HepG2 (cell line): ENCODE results near the gene UBXN1. TPM values are rescaled to one million over a fixed set of nuclear protein-coding genes. Genes with fewer than 3 reads are reported as not detected.
A peak's percentile ranks its signal among the peaks of the same experiment; 100 is the strongest.

Experiments
- CEBPZ ChIP-seq: IDR thresholded peaks from 2 replicates; pipeline ENCODE4 v1.6.1; 2012; ENCODE audit warnings: low read length, improper control_type of control experiment
- DBP ChIP-seq: sonication (generic); formaldehyde crosslinking; IDR thresholded peaks from 2 replicates; pipeline ENCODE4 v1.4.0; 2020; ENCODE audit warnings: missing genetic modification reagents; ENCODE audit errors: not compliant biosample characterization
- EP300 ChIP-seq, 3 experiments: sonication (generic) in 1 of 3; formaldehyde crosslinking in 1 of 3; IDR thresholded peaks; 2 replicates each; pipeline versions ENCODE4 v1.5.1 to v1.6.1; 2011 to 2020; ENCODE audit warnings: low read depth in 2 of 3, low read length in 2 of 3, borderline replicate concordance in 1 of 3, improper control_type of control experiment in 1 of 3, mild to moderate bottlenecking in 1 of 3, missing genetic modification reagents in 1 of 3, moderate library complexity in 1 of 3
- KDM3A ChIP-seq: IDR thresholded peaks from 2 replicates; pipeline ENCODE4 v1.6.1; 2018; ENCODE audit warnings: low read depth, missing compliant biosample characterization
- NFE2 ChIP-seq: sonication (generic); formaldehyde crosslinking; IDR thresholded peaks from 2 replicates; pipeline ENCODE4 v1.4.0; 2020; ENCODE audit warnings: missing genetic modification reagents
- NFYC ChIP-seq: IDR thresholded peaks from 2 replicates; pipeline ENCODE4 v1.6.1; 2016; ENCODE audit warnings: missing genetic modification reagents, missing compliant biosample characterization
- PLRG1 ChIP-seq: fragments of 450-650 bp; conservative IDR thresholded peaks from 2 replicates; pipeline ENCODE4 v1.6.1; 2016
- SAP130 ChIP-seq: IDR thresholded peaks from 2 replicates; pipeline ENCODE4 v1.6.1; 2016; ENCODE audit warnings: low read depth
- SIX1 ChIP-seq: sonication (generic); formaldehyde crosslinking; IDR thresholded peaks from 2 replicates; pipeline ENCODE4 v1.4.0; 2020; ENCODE audit warnings: missing genetic modification reagents, borderline replicate concordance
- SOX5 ChIP-seq: IDR thresholded peaks from 2 replicates; pipeline ENCODE4 v1.6.1; 2016; ENCODE audit warnings: borderline replicate concordance
- TARDBP ChIP-seq: sonication (generic); formaldehyde crosslinking; IDR thresholded peaks from 2 replicates; pipeline ENCODE4 v1.8.0; 2022; ENCODE audit warnings: mild to moderate bottlenecking, missing genetic modification reagents
- YEATS4 ChIP-seq: sonication (generic); formaldehyde crosslinking; IDR thresholded peaks from 2 replicates; pipeline ENCODE4 v1.4.0; 2020; ENCODE audit warnings: missing genetic modification reagents, borderline replicate concordance
- ZBTB3 ChIP-seq: sonication (generic); formaldehyde crosslinking; IDR thresholded peaks from 2 replicates; pipeline ENCODE4 v1.4.0; 2020; ENCODE audit warnings: low read depth, mild to moderate bottlenecking, moderate library complexity, missing genetic modification reagents, borderline replicate concordance
- ZNF432 ChIP-seq: sonication (generic); formaldehyde crosslinking; IDR thresholded peaks from 2 replicates; pipeline ENCODE4 v1.5.0; 2020; ENCODE audit warnings: missing genetic modification reagents, mild to moderate bottlenecking, borderline replicate concordance
- ZNF549 ChIP-seq: sonication (generic); formaldehyde crosslinking; IDR thresholded peaks from 2 replicates; pipeline ENCODE4 v1.5.0; 2020; ENCODE audit warnings: missing genetic modification reagents
- ZNF558 ChIP-seq: sonication (generic); formaldehyde crosslinking; IDR thresholded peaks from 2 replicates; pipeline ENCODE4 v1.9.0; 2022; ENCODE audit warnings: mild to moderate bottlenecking, missing genetic modification reagents, borderline replicate concordance
- ZNF567 ChIP-seq: sonication (generic); formaldehyde crosslinking; IDR thresholded peaks from 2 replicates; pipeline ENCODE4 v1.8.1; 2023; ENCODE audit warnings: mild to moderate bottlenecking, missing genetic modification reagents, borderline replicate concordance
- ZNF572 ChIP-seq: sonication (generic); formaldehyde crosslinking; IDR thresholded peaks from 2 replicates; pipeline ENCODE4 v1.5.1; 2020; ENCODE audit warnings: mild to moderate bottlenecking, missing genetic modification reagents
- ZNF660 ChIP-seq: sonication (generic); formaldehyde crosslinking; IDR thresholded peaks from 2 replicates; pipeline ENCODE4 v1.5.1; 2020; ENCODE audit warnings: mild to moderate bottlenecking, low read depth, missing genetic modification reagents, borderline replicate concordance
- ZNF773 ChIP-seq: sonication (generic); formaldehyde crosslinking; IDR thresholded peaks from 2 replicates; pipeline ENCODE4 v1.4.0; 2020; ENCODE audit warnings: missing genetic modification reagents, borderline replicate concordance
- ZNF788 ChIP-seq: sonication (generic); formaldehyde crosslinking; IDR thresholded peaks from 2 replicates; pipeline ENCODE4 v1.5.0; 2020; ENCODE audit warnings: mild to moderate bottlenecking, missing genetic modification reagents, borderline replicate concordance
- ZNF839 ChIP-seq: sonication (generic); formaldehyde crosslinking; IDR thresholded peaks from 2 replicates; pipeline ENCODE4 v1.4.0; 2020; ENCODE audit warnings: missing genetic modification reagents, mild to moderate bottlenecking, borderline replicate concordance
- polyA plus RNA-seq, 8 experiments: library from polyadenylated mRNA; depleted of rRNA in 3 of 8; stranded (reverse) in 7 of 8; unstranded in 1 of 8; fragments of >200 nt; fragmentation: Illumina TruSeq in 4 of 8; extraction: Trizol in 4 of 8; gene quantifications; 2 replicates each; pipeline versions ENCODE4 v1.2.1 to v1.2.3, GENCODE V29; 2011 to 2016; ENCODE audit warnings: low read depth in 4 of 8, missing spikeins in 1 of 8, mixed read lengths in 1 of 8; ENCODE audit not compliant: insufficient read depth in 1 of 8
- total RNA-seq, 5 experiments: library from RNA; depleted of rRNA; stranded (reverse); fragments of >200 nt; fragmentation: Illumina TruSeq; extraction: Trizol; gene quantifications; 2 replicates each; pipeline ENCODE4 v1.2.3, GENCODE V29; 2016; ENCODE audit warnings: low read depth in 1 of 5
- TF ChIP-seq, protein P1 (sequence below): sonication (generic); formaldehyde crosslinking; IDR thresholded peaks from 2 replicates; pipeline ENCODE4 v1.4.0; 2020; ENCODE audit warnings: mild to moderate bottlenecking, missing genetic modification reagents
- TF ChIP-seq, protein P2 (sequence below): sonication (generic); formaldehyde crosslinking; IDR thresholded peaks from 2 replicates; pipeline ENCODE4 v1.4.0; 2020; ENCODE audit warnings: missing genetic modification reagents

The UBXN1 gene
- total and polyA plus RNA-seq, 2 of the 13 experiments (the other 11 are each of a cell fraction or from before 2014, with no cell fraction given), result 47.5 to 52.4 TPM

DNA sequence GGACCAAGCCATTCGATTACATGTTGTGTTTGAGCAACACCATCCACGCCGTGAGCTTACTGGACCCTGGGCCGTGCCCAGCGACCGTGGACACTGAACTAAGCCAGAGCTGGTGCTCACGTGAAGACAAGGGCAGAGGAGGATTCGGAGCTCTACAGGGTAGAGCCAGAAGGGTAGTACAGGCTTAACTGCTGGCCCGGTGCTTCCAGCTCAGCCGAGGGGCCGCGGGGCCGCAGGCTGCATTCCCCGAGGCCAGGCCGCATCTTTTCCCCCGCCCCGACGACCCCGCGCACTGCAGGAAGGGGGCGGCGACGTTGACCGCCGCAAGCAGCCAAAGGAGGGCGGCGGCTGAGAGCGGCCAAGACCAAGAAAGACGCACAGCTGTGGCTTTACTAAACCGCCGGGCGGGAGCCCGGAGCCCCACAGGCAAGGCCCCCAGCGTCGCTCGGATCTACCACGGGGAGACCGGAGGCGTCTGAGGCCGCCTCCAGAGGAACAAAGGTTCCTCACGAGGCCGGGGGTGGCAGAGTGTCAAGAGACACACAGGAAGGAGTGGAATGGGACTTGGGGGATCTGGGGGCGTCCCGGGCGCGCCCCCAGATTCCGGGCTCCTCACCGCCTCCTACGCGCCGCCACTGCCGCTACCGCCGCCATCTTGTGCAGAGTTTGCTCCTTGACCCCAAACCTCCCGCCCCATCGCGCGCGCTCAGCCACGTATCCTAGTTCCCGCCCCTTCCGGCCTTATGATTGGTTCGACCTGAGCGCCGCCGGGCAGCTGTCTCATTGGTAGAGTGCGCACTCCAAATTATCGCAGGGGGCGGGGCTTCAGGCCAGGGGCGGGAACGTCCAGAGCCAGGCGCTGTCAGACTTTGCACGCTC, 32.7 kb downstream of the UBXN1 start, which contains the start of gene GANAB (continued):
- no peak for TF ChIP-seq ZNF549 (CRISPR knock-in tag)
- no peak for TF ChIP-seq ZNF572 (CRISPR knock-in tag)
- no peak; a peak in 1 of 4 replicates for TF ChIP-seq EP300 (IDR thresholded peaks at IDR 0.05; ENCODE audit: low read depth in 2 of 2, low read length in 2 of 2)
- TF ChIP-seq EP300 (CRISPR knock-in tag; IDR thresholded peaks at IDR 0.05; ENCODE audit: borderline replicate concordance), result no peak
- TF ChIP-seq ZNF788 (CRISPR knock-in tag), result no peak
- peak; percentile 71 for TF ChIP-seq TARDBP (CRISPR knock-in tag)
- TF ChIP-seq NFYC (CRISPR knock-in tag), result peak; percentile 83
- no peak for TF ChIP-seq ZNF660
- TF ChIP-seq, protein P1, sequence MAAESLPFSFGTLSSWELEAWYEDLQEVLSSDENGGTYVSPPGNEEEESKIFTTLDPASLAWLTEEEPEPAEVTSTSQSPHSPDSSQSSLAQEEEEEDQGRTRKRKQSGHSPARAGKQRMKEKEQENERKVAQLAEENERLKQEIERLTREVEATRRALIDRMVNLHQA (CRISPR knock-in tag), result no peak
- no peak for TF ChIP-seq ZBTB3 (CRISPR knock-in tag)
- no peak for TF ChIP-seq ZNF558 (CRISPR knock-in tag)
- no peak for TF ChIP-seq CEBPZ
- peak; percentile 43; the same call in 1 of the 2 replicates for TF ChIP-seq YEATS4 (CRISPR knock-in tag)
- TF ChIP-seq SIX1 (CRISPR knock-in tag), result no peak
- no peak for TF ChIP-seq ZNF839 (CRISPR knock-in tag)
- TF ChIP-seq DBP (CRISPR knock-in tag), result no peak
- TF ChIP-seq KDM3A, result no peak; the same call in 1 of the 2 replicates
- TF ChIP-seq, protein P2, sequence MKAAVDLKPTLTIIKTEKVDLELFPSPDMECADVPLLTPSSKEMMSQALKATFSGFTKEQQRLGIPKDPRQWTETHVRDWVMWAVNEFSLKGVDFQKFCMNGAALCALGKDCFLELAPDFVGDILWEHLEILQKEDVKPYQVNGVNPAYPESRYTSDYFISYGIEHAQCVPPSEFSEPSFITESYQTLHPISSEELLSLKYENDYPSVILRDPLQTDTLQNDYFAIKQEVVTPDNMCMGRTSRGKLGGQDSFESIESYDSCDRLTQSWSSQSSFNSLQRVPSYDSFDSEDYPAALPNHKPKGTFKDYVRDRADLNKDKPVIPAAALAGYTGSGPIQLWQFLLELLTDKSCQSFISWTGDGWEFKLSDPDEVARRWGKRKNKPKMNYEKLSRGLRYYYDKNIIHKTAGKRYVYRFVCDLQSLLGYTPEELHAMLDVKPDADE (CRISPR knock-in tag), result 0 out of 2 replicates have a peak, but pooled peaks have one; percentile 66
- TF ChIP-seq ZNF567 (CRISPR knock-in tag), result no peak
- peak; percentile 34; the same call in 1 of the 2 replicates for TF ChIP-seq SOX5
- no peak for TF ChIP-seq PLRG1
- TF ChIP-seq ZNF432, result no peak
- TF ChIP-seq SAP130 (CRISPR knock-in tag), result peak; percentile 87
- no peak for TF ChIP-seq NFE2 (CRISPR knock-in tag)
- TF ChIP-seq ZNF773 (CRISPR knock-in tag), result 0 out of 2 replicates have a peak, but pooled peaks have one; percentile 28
